B cell (primary cell): ENCODE results near the gene KATNB1.

Experiments
- CTCF ChIP-seq: fragments of 200-600 bp; IDR thresholded peaks from one replicate; pipeline ENCODE4 v1.8.0; 2022; ENCODE audit warnings: antibody characterized with exemption, mild to moderate bottlenecking
- EZH2 ChIP-seq: IDR thresholded peaks from 2 replicates; pipeline ENCODE4 v1.6.1; 2012; ENCODE audit warnings: borderline replicate concordance, low read depth, mild to moderate bottlenecking, moderate library complexity, low read length; ENCODE audit not compliant: insufficient read depth, poor library complexity, severe bottlenecking

GRCh38 chr16:57764341-57765159 lies 29.0 kb downstream of the KATNB1 start:
- TF ChIP-seq EZH2 (no peak), CTCF (no peak)
